Colon (tissue), 2 donors: ENCODE measurements around the gene FLT1.

Experiments used
- FAIRE-seq: peaks from 2 replicates; lab custom pipeline; 2012; peaks lifted over from hg19 to GRCh38; lab: Jason Lieb, UNC
- donor health status: control.
- donor health status: control.

FLT1 gene

DNA sequence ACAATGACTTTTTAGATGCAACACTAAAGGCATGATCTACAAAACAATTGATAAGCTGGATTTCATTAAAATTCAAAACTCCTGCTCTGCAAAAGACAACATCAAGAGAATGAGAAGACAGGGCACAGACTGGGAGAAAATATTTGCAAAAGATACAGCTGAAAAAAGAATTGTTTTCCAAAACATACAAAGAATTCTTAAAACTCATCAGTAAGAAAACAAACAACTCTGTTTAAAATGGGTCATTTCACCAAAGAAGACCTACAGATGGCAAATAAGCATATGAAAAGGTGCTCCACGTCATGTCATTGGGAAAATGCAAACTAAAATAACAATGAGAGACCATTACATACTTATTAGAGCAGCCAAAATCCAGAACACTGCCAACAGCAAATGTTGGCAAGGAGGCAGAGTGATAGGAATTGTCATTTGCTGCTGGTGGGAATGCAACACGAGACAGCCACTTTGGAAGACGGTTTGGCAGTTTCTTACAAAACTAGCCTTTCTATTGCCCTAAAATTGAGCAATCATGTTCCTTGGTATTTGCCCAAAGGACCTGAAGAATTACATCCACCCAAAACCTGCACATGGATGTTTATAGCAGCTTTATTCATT is 39.2 kb downstream of the FLT1 start:
- no peak for FAIRE-seq

- no peak for FAIRE-seq
Measured at GRCh38 chr13:28452755-28453154, 42.2 kb downstream of the FLT1 start.

DNA sequence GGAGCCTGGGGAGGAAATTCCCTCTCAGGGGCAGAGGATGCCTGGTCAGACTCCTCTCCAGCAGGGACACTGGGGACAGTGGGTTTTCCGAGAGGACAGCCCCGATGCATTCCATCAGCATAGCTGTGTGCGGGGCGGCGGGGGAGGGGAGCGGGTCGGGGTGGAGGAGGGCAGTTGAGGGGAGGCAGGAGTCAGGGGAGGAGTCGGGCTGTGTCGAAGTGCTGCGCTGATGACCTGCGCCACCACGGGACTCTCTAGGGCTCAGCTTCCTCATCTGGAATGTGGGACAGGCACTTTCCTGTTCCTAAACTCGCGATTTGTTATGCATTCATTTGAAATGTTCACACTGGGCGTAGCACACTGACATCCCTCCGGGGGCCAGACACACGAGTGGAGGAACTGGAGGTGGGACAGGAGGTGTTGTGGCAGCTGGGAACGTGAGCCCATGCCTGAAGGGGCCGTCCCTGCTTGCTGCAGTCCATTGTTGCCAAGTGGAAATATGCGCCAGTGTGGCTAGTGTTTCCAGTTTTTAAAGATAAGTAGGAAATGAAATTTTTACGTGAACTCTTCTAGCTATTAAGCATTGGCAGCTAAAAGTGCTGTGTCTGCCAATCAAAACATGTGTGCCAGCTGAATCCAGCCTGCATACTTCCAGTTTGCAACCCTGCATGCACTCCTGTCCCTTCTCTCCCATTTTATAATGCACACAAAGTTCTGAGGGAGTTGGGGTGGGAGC is 43.3 kb downstream of the FLT1 start:
- FAIRE-seq, result no peak

DNA sequence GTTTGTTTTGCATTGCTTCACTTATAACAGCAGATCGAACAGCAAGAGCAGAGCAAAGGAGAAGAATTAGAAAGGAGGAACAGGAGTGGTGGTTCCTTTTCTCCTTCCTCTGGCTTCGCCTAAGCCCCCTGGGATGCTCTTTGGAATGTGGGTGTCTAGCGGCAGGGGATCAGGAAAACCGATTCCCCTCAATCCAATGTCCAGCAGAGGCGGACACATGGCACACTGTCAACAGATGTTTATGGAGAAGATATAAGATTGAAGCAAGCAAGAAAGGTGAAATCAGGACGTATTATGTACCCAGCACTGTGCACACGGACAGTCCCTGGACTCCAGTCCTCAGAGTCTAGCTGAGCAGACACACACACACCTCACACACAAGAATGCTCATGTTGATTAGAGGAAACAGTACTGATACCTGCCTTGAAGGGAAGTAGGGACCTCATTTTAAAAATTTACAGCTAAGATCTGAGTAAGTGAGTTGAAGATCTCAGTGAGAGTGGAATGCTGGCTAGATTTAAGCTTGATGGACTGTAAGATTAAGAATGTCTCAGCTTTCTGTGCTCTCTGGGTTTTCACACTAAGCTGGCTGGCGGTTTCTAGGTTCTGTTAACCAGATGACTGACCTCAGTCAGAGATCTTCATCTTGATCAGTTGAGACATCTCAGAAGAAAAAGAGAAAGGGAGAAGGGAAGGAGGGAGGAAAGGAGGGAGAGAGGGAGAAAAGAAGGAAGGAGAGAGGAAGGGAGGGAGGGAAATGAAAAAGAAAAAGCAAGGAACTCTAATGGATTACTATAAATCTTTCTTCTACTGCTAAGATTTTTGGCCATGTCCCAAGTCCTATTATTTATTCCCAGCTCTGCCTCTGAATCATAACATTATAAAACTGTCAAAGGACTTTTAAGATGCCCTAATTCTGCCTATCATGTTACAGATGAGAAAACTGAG is 44.8 kb downstream of the FLT1 start:
- FAIRE-seq, result no peak

DNA sequence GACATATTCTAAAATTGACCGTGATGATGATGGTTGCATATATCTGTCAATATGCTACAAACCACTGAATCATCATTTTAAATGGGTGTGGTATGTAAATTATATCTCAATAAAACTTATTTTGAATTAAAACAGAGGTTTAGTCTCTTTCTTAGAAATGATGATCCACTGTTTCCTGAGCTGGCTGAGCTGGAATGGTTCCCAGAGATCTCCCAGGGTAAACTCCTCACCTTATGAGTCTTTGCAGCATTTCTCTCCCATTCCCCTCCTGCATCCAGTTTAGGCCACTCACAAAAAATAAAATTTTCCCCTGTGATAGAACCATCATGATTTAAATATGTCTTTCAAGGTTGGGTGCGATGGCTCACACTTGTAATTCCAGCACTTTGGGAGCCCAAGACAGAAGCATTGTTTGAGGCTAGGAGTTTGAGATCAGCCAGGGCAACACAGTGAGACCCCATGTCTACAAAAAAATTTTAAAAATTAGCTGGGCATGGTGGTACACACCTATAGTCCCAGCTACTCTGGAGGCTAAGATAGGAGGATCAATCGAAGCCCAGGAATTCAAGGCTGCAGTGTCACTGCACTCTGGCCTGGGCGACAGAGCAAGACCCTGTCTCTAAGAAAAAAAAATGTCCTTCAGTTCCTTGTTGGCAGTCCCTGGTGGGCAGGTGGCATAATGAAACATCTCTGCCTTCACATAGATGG is 46.1 kb downstream of the FLT1 start:
- no peak for FAIRE-seq

GRCh38 chr13:28447989-28448388 is 46.9 kb downstream of the FLT1 start:
- no peak for FAIRE-seq

DNA sequence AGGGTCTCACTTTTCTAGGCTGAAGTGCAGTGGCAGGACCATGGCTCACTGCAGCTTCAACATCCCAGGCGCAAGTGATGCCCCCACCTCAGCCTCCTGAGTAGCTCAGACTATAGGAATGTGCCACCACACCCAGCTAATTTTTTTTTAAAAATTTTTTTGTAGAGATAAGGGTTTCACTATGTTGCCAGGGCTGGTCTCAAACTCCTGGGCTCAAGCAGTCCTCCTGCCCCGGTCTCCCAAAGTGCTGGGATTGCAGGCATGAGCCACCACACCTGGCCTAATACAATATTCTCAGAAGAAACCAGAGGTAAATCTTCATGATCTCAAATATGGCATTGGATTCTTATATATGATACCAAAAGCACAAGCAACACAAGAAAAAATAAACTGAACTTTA is 47.7 kb downstream of the FLT1 start:
- no peak for FAIRE-seq

GRCh38 chr13:28442839-28443238 is 52.1 kb downstream of the FLT1 start:
- no peak for FAIRE-seq

DNA sequence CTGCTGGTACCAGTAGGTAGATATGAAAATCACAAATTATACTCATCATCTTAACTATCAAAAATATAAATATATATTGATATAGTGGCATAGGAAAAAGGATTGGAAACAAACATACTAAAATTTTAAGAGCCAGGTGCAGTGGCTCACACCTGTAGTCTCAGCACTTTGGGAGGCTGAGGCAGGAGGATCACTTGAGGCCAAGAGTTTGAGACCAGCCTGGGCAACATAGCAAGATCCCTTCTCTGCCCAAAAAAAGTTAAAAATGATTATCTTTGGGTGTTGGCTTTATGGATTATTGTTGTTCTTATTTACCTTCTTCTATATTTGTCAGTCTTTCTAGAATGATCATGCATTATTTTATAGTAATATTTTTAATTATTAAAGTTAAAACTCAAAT is 53.4 kb downstream of the FLT1 start:
- no peak for FAIRE-seq

DNA sequence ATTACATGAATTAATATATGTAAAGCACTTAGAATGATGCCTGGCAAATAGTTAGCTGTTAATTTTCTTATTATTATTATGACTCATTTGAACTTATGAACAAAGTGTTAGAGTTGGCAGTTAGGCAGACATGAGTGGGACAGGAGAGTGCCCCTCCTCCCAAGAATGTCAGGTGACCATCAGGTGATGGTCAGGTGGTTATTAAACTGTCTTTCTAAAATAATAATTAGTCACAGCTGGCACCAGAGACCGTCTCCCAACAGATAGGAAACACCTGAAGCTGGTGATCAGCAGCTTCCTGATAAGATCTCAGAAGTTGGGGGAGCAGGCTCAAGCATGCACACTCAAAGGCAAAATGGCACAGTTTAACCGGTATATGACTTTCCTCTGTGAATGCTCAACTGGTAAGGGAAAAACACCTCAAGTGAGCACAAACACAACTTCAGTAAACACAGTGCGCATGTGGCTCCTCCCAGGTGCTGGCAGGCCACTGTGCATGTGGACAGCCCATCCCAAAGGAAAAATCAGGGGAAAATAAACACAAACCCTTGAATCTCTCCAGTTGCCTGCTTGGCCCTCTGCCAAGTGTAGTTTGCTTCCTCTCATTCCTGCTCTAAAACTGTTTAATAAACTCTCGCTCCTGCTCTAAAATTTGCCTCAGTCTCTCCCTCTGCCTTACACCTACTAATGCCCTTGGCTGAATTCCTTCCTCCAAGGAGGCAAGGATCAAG is 54.0 kb downstream of the FLT1 start:
- no peak for FAIRE-seq

DNA sequence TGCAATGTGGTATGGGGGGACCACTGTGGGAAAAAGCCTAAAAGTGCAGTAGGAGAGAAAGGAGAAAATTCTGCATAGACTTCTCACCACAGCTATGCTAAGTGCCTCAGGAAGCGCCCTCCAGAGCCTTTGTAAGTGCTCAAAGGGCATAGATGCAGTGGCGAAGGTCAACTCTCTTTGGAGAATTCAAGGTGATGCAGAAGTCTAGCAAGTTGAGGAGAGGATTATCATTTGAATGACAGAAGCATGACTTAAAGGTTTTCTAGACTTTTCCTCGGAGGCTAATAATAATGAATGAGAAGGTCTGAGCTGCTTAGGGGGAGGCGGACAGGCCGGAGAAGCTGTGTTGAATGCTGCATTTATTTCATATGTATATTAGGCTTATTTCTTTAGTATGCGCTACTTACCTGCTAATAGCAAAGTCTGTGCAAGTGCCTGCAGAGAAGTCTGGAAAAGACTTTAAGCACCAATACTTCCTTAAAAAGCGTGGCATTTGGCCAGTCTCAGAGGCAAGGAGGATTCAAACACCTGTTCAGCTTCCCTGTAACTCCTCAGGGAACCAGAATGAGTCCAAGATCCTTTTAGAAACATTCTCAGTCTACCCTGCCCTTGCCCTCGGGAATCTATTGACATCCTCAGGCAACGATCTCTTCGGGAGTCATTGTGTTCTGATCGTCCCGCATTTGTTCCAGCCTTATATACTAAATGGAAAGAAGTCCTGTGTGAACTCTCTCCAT is 56.2 kb downstream of the FLT1 start:
- no peak for FAIRE-seq

DNA sequence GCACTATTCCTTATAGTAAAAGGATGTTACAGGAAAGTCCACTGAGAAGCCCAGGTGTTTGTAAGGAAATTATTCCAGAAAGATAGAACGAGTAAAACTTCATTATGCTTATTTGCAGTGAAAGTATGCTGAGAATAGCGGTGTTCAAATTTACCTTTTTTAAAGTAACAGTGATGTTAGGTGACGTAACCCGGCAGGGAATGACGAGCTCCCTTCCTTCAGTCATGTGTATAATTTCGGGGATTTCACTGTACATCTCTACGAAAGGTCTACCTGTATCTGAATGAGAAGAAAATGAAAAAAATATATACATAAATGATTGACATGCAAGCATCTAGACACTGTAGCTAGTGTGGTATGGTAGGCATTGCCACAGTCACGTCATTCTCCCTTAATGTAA is 56.9 kb downstream of the FLT1 start:
- no peak for FAIRE-seq

GRCh38 chr13:28435917-28436316 is 59.0 kb downstream of the FLT1 start:
- no peak for FAIRE-seq

GRCh38 chr13:28434926-28435325 is 60.0 kb downstream of the FLT1 start:
- FAIRE-seq, result no peak

DNA sequence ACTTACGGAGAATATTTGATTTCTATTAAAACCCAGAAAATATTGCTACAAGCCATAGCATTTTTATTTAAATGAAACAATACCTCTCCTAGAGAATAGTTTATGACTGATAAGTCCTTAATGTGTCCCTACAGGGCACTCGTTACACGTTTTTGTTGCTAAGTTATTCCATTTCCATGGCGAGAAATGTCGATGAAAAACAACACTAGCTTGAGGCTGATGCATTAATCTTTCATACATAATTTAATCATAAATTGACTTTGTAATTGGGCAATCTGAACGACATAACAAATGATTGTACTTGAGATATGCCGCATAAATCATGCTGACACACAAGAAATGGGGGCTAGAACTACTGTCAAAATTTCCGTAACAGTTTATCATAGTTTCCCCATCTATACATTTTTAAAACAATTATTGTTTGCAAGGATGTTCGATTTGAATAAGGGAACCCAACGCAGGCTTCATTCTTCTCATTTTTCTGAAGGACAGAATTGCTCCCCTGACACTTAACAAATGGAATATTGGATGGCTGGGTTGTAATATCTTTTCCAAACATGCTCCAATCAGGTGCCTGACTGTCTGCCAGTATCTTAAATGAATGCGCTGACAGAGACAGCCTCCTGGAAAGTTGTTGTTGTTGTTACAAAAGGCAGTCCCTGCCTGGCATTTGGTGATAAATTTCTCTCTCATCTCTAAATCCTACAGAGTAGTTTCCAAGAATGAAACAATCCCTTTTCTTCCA is 61.9 kb downstream of the FLT1 start:
- no peak for FAIRE-seq

GRCh38 chr13:28429685-28430290 is 65.1 kb downstream of the FLT1 start:
- no peak for FAIRE-seq

- FAIRE-seq, result no peak
Measured at GRCh38 chr13:28429096-28429495, 65.8 kb downstream of the FLT1 start.

GRCh38 chr13:28426381-28426780 is 68.5 kb downstream of the FLT1 start:
- no peak for FAIRE-seq

DNA sequence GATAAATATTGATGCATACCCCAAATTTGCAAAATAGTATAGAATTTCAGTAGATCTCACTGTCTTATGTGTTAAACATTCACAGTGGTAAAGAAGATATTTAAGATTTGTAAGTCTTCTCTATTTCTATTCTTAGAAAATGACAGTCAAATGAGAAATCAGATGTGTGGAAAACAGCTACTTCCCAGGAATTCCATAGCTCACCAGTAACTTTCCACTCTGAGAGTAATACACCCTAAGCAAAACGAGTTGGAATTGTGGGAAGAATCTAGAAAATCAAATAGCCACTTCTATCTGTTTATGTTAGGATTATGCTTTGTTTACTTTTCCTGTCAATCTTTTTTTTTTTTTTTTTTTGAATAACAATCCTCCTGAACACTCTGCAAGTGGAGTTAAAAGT is 69.1 kb downstream of the FLT1 start:
- no peak for FAIRE-seq

- no peak for FAIRE-seq
Measured at GRCh38 chr13:28424541-28424940, 70.4 kb downstream of the FLT1 start.
